HG03460 (cell line): Measurements from ENCODE around the gene MATN1.

Experiments
- ATAC-seq: cut with Tn5 transposase; IDR thresholded peaks from one replicate; pipeline ENCODE4 v1.9.1; 2021; ENCODE audit not compliant: unreplicated experiment

The MATN1 gene

GRCh38 chr1:30665216-30666010 is 58.0 kb downstream of the MATN1 start:
- ATAC-seq, result no peak

DNA sequence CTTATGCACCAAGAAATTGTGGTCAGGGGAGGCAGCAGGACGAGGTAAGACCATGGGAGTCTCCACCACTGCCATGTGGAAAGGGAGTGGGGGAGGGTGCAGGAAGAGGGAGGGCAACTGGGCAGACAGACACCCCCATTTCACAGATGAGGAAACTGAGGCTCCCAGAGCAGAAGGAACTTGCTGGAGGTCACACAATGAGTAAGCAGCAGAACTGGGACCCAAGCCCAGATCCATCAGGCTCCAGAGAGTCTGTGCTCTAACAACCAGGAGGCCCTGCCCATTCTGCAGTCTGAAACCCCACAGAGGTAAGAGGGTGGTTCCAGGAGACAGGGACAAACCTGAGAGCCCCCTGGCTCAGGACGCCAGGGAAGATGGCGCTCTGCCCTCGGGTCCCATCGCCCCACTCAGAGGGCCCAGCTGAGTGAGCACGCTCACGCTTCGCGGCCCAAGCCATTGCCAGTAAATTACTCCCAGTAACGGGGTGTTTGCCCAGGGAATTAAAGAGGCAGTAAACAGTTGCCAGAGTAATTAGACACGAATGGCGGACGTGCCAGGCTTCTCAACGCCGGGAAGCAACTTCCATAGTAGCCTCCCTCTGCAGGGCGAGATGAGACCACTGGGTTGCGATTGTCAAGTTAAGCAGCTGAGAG is 59.2 kb downstream of the MATN1 start:
- ATAC-seq, result no peak

DNA sequence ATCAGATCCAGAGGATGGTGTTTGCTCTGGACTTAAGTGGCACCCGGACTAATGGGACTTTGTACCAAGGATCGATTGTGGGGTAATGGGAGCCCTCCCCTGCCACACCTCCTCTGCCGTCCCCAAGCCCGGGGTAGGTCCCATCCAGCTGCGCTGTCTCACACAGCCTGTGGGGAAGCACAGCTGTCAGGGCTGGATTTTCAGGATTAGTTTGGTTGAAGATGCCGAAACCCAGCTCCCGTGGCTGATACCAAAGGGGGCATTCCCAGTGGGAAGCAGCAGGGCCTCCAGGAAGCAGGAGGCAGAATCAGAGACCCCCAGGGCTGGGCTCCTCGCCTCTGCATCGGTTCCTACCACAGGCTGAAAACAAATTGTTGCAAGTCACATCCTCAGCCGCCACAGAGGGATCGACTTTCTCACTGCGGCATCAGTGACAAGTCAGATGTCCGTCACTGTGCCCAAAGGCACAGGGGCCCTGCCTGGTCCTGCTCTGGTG is 59.7 kb downstream of the MATN1 start:
- no peak for ATAC-seq

- no peak for ATAC-seq
Measured at GRCh38 chr1:30662291-30662840, 61.0 kb downstream of the MATN1 start.

GRCh38 chr1:30661311-30661710 is 62.1 kb downstream of the MATN1 start:
- ATAC-seq, result no peak
